ENCODE measurements around the gene MATCAP1.

DNA sequence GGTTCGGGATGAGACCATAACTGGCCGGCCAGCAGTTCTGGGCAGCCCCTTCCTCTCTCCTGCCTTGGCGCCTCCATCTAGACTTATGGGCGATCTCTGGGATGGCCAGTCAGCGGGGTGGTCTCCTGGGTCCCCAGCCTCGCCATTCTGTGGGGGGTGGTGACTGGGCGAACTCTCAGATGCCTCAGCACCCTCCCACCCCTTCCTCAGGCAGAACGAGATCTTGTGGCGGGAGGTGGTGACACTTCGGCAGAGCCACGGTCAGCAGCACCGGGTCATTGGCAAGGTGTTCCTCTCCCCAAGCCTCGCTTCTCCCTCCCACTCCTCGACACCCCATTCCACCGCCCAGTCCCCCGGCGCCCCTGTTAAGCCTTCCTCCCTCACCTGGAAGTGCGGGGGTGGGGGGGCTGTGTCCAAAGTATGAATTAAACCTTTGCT lies 17.6 kb downstream of the MATCAP1 start:
- TF ChIP-seq, protein P1, sequence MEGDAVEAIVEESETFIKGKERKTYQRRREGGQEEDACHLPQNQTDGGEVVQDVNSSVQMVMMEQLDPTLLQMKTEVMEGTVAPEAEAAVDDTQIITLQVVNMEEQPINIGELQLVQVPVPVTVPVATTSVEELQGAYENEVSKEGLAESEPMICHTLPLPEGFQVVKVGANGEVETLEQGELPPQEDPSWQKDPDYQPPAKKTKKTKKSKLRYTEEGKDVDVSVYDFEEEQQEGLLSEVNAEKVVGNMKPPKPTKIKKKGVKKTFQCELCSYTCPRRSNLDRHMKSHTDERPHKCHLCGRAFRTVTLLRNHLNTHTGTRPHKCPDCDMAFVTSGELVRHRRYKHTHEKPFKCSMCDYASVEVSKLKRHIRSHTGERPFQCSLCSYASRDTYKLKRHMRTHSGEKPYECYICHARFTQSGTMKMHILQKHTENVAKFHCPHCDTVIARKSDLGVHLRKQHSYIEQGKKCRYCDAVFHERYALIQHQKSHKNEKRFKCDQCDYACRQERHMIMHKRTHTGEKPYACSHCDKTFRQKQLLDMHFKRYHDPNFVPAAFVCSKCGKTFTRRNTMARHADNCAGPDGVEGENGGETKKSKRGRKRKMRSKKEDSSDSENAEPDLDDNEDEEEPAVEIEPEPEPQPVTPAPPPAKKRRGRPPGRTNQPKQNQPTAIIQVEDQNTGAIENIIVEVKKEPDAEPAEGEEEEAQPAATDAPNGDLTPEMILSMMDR (IDR thresholded peaks at IDR 0.05) = no peak
- TF ChIP-seq EZH2 (IDR thresholded peaks at IDR 0.05; ENCODE audit: borderline replicate concordance, insufficient read depth, low read depth, low read length, poor library complexity, severe bottlenecking) = no peak

All from B cell (primary cell).